Measurements from ENCODE around the gene PTDSS2. TPM values are rescaled to one million over a fixed set of nuclear protein-coding genes. Genes with fewer than 3 reads are reported as not detected.

Gene PTDSS2
- total and polyA plus RNA-seq, 2 of the 4 experiments (the other 2 are of a cell fraction), result 23.5 to 26.6 TPM

- Histone ChIP-seq H2AFZ (replicated peaks; ENCODE audit: low read length, poor library complexity) (no peak overlapping the region), H3K9ac (ENCODE audit: low read depth, low read length) (no peak overlapping the region), H3K36me3 (ENCODE audit: control insufficient read depth, insufficient read depth, low read length) (no peaks in the 10 kb centered on the region), H3K23ac (ENCODE audit: low read depth, low read length) (no peak overlapping the region), H3K9me3 (ENCODE audit: control insufficient read depth, insufficient read depth, low read length) (peaks cover 4% of the 10 kb centered on the region; the same call in 1 of the 2 replicates), H4K8ac (ENCODE audit: low read depth in 2 of 2, low read length in 2 of 2) (no peak overlapping the region), H3K79me1 (ENCODE audit: low read depth in 1 of 2, low read length in 2 of 2) (no peaks in the 10 kb centered on the region), H4K5ac (ENCODE audit: low read depth, low read length) (no peak overlapping the region), H3K18ac (ENCODE audit: low read depth, low read length) (no peak overlapping the region), H2AK9ac (replicated peaks; ENCODE audit: low read depth, low read length, poor library complexity) (no peak overlapping the region), H3K56ac (ENCODE audit: extremely low read depth, insufficient read depth, low read length) (no peak overlapping the region), H2BK120ac (ENCODE audit: low read depth, low read length) (no peak overlapping the region), H3K4me3 (ENCODE audit: insufficient read depth, low read depth, low read length) (no peak overlapping the region), H3K4me2 (ENCODE audit: low read depth, low read length) (no peak overlapping the region), H2BK15ac (ENCODE audit: low read depth, low read length) (no peak overlapping the region), H3K27ac (ENCODE audit: insufficient read depth, low read length) (no peak overlapping the region), H3K9me1 (ENCODE audit: insufficient read depth, low read length) (no peaks in the 10 kb centered on the region), H2BK20ac (ENCODE audit: low read depth, low read length) (no peak overlapping the region), H2BK5ac (ENCODE audit: low read depth, low read length, poor library complexity, severe bottlenecking) (no peak overlapping the region), H4K91ac (ENCODE audit: insufficient read depth, low read depth, low read length) (no peak overlapping the region), H3K27me3 (ENCODE audit: control insufficient read depth, insufficient read depth, low read length) (peaks cover 6% of the 10 kb centered on the region), H4K20me1 (ENCODE audit: insufficient read depth, low read length) (no peaks in the 10 kb centered on the region), H3K14ac (replicated peaks; ENCODE audit: low read depth, low read length) (no peak overlapping the region), H2AK5ac (ENCODE audit: low read depth, low read length) (no peak overlapping the region), H3K4me1 (ENCODE audit: control insufficient read depth, insufficient read depth, low read length) (no peaks in the 10 kb centered on the region), H3K4ac (ENCODE audit: low read depth, low read length) (no peak overlapping the region)
- CTCF ChIA-PET, result no interaction called here
- POLR2A ChIA-PET (ENCODE audit: unreplicated experiment), result no interaction called here
- WGBS, 2 experiments (ENCODE audit: extremely low coverage in 2 of 2, insufficient read length in 1 of 2), result 78% methylated on average over 11 of the region's 17 CpGs; no CpG with 5 or more reads in 1 of the 2 experiments
- TF ChIP-seq USF2 (IDR thresholded peaks at IDR 0.05; ENCODE audit: low read depth, low read length), result no peak
- no peak for TF ChIP-seq ELK1 (IDR thresholded peaks at IDR 0.05; ENCODE audit: borderline replicate concordance, low read depth, low read length)
- no peak for TF ChIP-seq BHLHE40 (IDR thresholded peaks at IDR 0.05; ENCODE audit: low read depth, low read length)
- no peak for TF ChIP-seq MAFK (IDR thresholded peaks at IDR 0.05; ENCODE audit: low read depth, low read length)
- TF ChIP-seq RAD21 (IDR thresholded peaks at IDR 0.05; ENCODE audit: low read length), result no peak
- TF ChIP-seq CTCF (conservative IDR thresholded peaks at IDR 0.05; ENCODE audit: low read depth, low read length), result no peak
- no peak for TF ChIP-seq MXI1 (IDR thresholded peaks at IDR 0.05; ENCODE audit: borderline replicate concordance, low read depth, low read length)
- TF ChIP-seq SMC3 (IDR thresholded peaks at IDR 0.05; ENCODE audit: low read depth, low read length), result no peak
- no peak for TF ChIP-seq RFX5 (IDR thresholded peaks at IDR 0.05; ENCODE audit: low read depth, low read length)
- TF ChIP-seq NFE2L2 (IDR thresholded peaks at IDR 0.05; ENCODE audit: low read depth, low read length), result no peak
- no peak for TF ChIP-seq CHD1 (IDR thresholded peaks at IDR 0.05; ENCODE audit: low read depth, low read length)
- TF ChIP-seq POLR2A (IDR thresholded peaks at IDR 0.05; ENCODE audit: low read depth, low read length), result no peak
- TF ChIP-seq RCOR1 (IDR thresholded peaks at IDR 0.05; ENCODE audit: insufficient replicate concordance, low read length), result no peak
- no peak for TF ChIP-seq MAZ (IDR thresholded peaks at IDR 0.05; ENCODE audit: borderline replicate concordance, low read depth, low read length)
- TF ChIP-seq FOS (IDR thresholded peaks at IDR 0.05; ENCODE audit: low read depth, low read length), result no peak
- dilution Hi-C loops (cut with HindIII; ENCODE audit: low sequenced_read_pairs, unreplicated experiment) (no loop called here), in situ Hi-C loops (cut with MboI; ENCODE audit: low sequenced_read_pairs) (no loop called here), intact Hi-C loops (cut with micrococcal nuclease) (no loop called here)
- DNase-seq, result no peak
- no TSS peak for BruUV-seq (replicated peaks)
- ATAC-seq (ENCODE audit: low read depth), result no peak
Observed at GRCh38 chr11:433111-433510, 17.0 kb upstream of the PTDSS2 start.
